MM.1S (cell line): ENCODE results near the gene NFX1.

ENCODE experiments used
- EZH2phosphoT487 ChIP-seq: fragments of 300-600 bp; sonication (generic); IDR thresholded peaks from 2 replicates; pipeline ENCODE4 v1.6.1; 2018; ENCODE audit warnings: antibody characterized with exemption, low read length
- TF ChIP-seq, protein P1 (sequence below): fragments of 300-600 bp; sonication (generic); IDR thresholded peaks from 2 replicates; pipeline ENCODE4 v1.5.1; 2016; ENCODE audit warnings: antibody characterized with exemption, low read length, mixed read lengths

DNA sequence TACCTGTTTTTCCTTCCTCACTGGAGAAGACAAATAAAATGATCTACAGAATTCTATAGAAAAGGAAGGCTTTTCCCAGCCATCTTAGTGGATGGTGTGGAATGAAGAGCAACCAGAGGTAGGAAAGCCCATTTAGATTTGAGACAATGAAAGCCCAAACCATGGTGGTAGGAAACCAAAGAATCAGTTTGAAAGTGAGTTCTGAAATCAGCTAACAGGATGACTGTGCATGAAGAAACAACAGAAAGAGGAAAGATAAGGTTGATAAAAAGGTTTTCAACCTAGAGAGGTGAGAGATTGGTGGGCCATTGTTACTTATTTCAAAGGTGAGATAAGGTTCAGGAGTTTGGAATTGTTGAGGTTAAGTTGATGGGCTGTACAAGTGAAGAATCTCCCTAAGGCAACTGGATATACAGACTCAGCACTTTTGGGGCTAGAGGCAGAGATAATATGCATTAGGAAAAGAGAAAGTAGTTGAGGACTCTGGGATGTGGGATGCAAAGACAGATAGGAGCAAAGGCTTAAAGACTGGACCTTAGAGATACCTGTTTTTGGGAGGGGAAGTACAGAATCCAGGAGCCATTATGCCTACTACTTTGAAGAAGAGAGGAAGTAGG lies 23.1 kb upstream of the NFX1 start:
- TF ChIP-seq, protein P1, sequence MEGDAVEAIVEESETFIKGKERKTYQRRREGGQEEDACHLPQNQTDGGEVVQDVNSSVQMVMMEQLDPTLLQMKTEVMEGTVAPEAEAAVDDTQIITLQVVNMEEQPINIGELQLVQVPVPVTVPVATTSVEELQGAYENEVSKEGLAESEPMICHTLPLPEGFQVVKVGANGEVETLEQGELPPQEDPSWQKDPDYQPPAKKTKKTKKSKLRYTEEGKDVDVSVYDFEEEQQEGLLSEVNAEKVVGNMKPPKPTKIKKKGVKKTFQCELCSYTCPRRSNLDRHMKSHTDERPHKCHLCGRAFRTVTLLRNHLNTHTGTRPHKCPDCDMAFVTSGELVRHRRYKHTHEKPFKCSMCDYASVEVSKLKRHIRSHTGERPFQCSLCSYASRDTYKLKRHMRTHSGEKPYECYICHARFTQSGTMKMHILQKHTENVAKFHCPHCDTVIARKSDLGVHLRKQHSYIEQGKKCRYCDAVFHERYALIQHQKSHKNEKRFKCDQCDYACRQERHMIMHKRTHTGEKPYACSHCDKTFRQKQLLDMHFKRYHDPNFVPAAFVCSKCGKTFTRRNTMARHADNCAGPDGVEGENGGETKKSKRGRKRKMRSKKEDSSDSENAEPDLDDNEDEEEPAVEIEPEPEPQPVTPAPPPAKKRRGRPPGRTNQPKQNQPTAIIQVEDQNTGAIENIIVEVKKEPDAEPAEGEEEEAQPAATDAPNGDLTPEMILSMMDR: no peak
- no peak for TF ChIP-seq EZH2phosphoT487
